DOHH2 (cell line): ENCODE results near the gene STRIT1.

Experiments used
- H3F3A ChIP-seq: fragments of 200-600 bp; sonication (generic), shearing (Covaris generic); 2 replicates; pipeline ENCODE4 v1.6.0; 2016; ENCODE audit warnings: antibody characterized with exemption, mild to moderate bottlenecking; ENCODE audit not compliant: control insufficient read depth, insufficient read depth
- H3K27ac ChIP-seq: fragments of 200-600 bp; sonication (generic); 2 replicates; pipeline ENCODE4 v1.5.1; 2014; ENCODE audit warnings: low read depth, mild to moderate bottlenecking, low read length, moderate library complexity
- H3K27me3 ChIP-seq: fragments of 200-600 bp; sonication (generic); 2 replicates; pipeline ENCODE4 v1.6.1; 2014; ENCODE audit warnings: mild to moderate bottlenecking, low read length, mixed read lengths; ENCODE audit not compliant: control insufficient read depth
- H3K36me3 ChIP-seq: fragments of 200-600 bp; sonication (generic); 2 replicates; pipeline ENCODE4 v1.6.1; 2014; ENCODE audit warnings: mild to moderate bottlenecking, low read length, moderate library complexity, mixed read lengths; ENCODE audit not compliant: control insufficient read depth
- H3K4me1 ChIP-seq: fragments of 200-600 bp; sonication (generic); 2 replicates; pipeline ENCODE4 v1.6.1; 2014; ENCODE audit warnings: mild to moderate bottlenecking, low read length, mixed read lengths; ENCODE audit not compliant: control insufficient read depth
- H3K4me2 ChIP-seq: fragments of 200-600 bp; sonication (generic); 2 replicates; pipeline ENCODE4 v1.6.0; 2014; ENCODE audit warnings: mild to moderate bottlenecking, low read length, moderate library complexity
- H3K4me3 ChIP-seq: fragments of 200-600 bp; sonication (generic); 2 replicates; pipeline ENCODE4 v1.5.1; 2014; ENCODE audit warnings: mild to moderate bottlenecking, low read length, mixed read lengths
- H3K79me2 ChIP-seq: fragments of 200-600 bp; sonication (generic); 2 replicates; pipeline ENCODE4 v1.6.1; 2014; ENCODE audit warnings: mild to moderate bottlenecking, low read length, mixed read lengths; ENCODE audit not compliant: control insufficient read depth
- H3K9me2 ChIP-seq: fragments of 200-600 bp; sonication (generic); replicated peaks from 2 replicates; pipeline ENCODE4 v1.6.1; 2014; ENCODE audit warnings: mild to moderate bottlenecking, low read length, mixed read lengths; ENCODE audit not compliant: control insufficient read depth
- H3K9me3 ChIP-seq: fragments of 200-600 bp; sonication (generic); 2 replicates; pipeline ENCODE4 v1.6.1; 2014; ENCODE audit warnings: antibody characterized with exemption, low read length, mixed read lengths; ENCODE audit not compliant: control insufficient read depth, insufficient read depth
- H4K20me1 ChIP-seq: fragments of 200-600 bp; sonication (generic); 2 replicates; pipeline ENCODE4 v1.6.0; 2014; ENCODE audit warnings: low read depth, mild to moderate bottlenecking, antibody characterized with exemption, low read length, moderate library complexity; ENCODE audit not compliant: control insufficient read depth, insufficient read depth
- CTCF ChIP-seq: fragments of 200-600 bp; sonication (generic); IDR thresholded peaks from one replicate; pipeline ENCODE4 v1.5.1; 2014; ENCODE audit warnings: antibody characterized with exemption, mild to moderate bottlenecking, low read depth, low read length; ENCODE audit not compliant: poor library complexity, severe bottlenecking
- EZH2phosphoT487 ChIP-seq: fragments of 200-600 bp; sonication (generic); IDR thresholded peaks from 2 replicates; pipeline ENCODE4 v1.6.1; 2017; ENCODE audit warnings: borderline replicate concordance, mild to moderate bottlenecking, antibody characterized with exemption, low read length, moderate library complexity, mixed read lengths

The STRIT1 gene

GRCh38 chr3:155303540-155304097 lies 10.1 kb upstream of the STRIT1 start:
- Histone ChIP-seq H3K36me3 (no peaks in the 10 kb centered on the region), H3K4me2 (no peak overlapping the region), H3F3A (no peaks in the 10 kb centered on the region), H3K9me3 (peaks cover 4% of the 10 kb centered on the region; the same call in 1 of the 2 replicates), H3K4me1 (peaks cover 13% of the 10 kb centered on the region), H3K27ac (no peak overlapping the region), H3K27me3 (no peaks in the 10 kb centered on the region), H3K4me3 (no peak overlapping the region), H3K79me2 (no peaks in the 10 kb centered on the region), H4K20me1 (no peaks in the 10 kb centered on the region), H3K9me2 (no peaks in the 10 kb centered on the region)
- TF ChIP-seq EZH2phosphoT487 (no peak), CTCF (no peak)

GRCh38 chr3:155302891-155303290 lies 9.4 kb upstream of the STRIT1 start:
- Histone ChIP-seq H3K9me2 (no peaks in the 10 kb centered on the region), H3F3A (no peaks in the 10 kb centered on the region), H3K36me3 (no peaks in the 10 kb centered on the region), H3K4me2 (no peak overlapping the region), H3K27me3 (no peaks in the 10 kb centered on the region), H3K4me3 (no peak overlapping the region), H3K9me3 (peaks cover 4% of the 10 kb centered on the region; the same call in 1 of the 2 replicates), H3K27ac (no peak overlapping the region), H3K79me2 (no peaks in the 10 kb centered on the region), H3K4me1 (peaks cover 13% of the 10 kb centered on the region), H4K20me1 (no peaks in the 10 kb centered on the region)
- no peak for TF ChIP-seq EZH2phosphoT487
- TF ChIP-seq CTCF = no peak

- H3K27me3 ChIP-seq = no peaks in the 10 kb centered on the region
- H3K9me3 ChIP-seq = peaks cover 4% of the 10 kb centered on the region; the same call in 1 of the 2 replicates
- H3K36me3 ChIP-seq = no peaks in the 10 kb centered on the region
- H3K4me2 ChIP-seq = no peak overlapping the region
- no peaks in the 10 kb centered on the region for H3K79me2 ChIP-seq
- H4K20me1 ChIP-seq = no peaks in the 10 kb centered on the region
- peaks cover 13% of the 10 kb centered on the region for H3K4me1 ChIP-seq
- TF ChIP-seq CTCF (no peak), EZH2phosphoT487 (no peak)
- H3K9me2 ChIP-seq = no peaks in the 10 kb centered on the region
- H3K4me3 ChIP-seq = no peak overlapping the region
- no peaks in the 10 kb centered on the region for H3F3A ChIP-seq
- no peak overlapping the region for H3K27ac ChIP-seq
Observed at GRCh38 chr3:155302481-155302880, 9.0 kb upstream of the STRIT1 start.
